Spleen (tissue), 11 donors: ENCODE measurements around the gene ZNF777. TPM values are rescaled to one million over a fixed set of nuclear protein-coding genes. Genes with fewer than 3 reads are reported as not detected.

Experiments used
- DNase-seq: peaks from one replicate; pipeline ENCODE4 v3.0.0-alpha.2; 2020
- H3K27ac ChIP-seq, 8 donors: fragments of 200-600 bp; sonication (generic) in 7 of 8; 1 replicate in 4 of 8; 2 replicates in 4 of 8; pipeline versions ENCODE4 v1.5.0 to v1.8.0; 2016 to 2021; ENCODE audit warnings: inconsistent platforms in 4 of 8, mild to moderate bottlenecking in 4 of 8, moderate library complexity in 1 of 8
- H3K27me3 ChIP-seq, 7 donors: fragments of 200-600 bp; sonication (generic) in 6 of 7; replicated peaks in 1 of 7; 1 replicate in 4 of 7; 2 replicates in 3 of 7; pipeline versions ENCODE4 v1.5.0 to v1.8.0; 2016 to 2021; ENCODE audit warnings: inconsistent platforms in 3 of 7, mild to moderate bottlenecking in 1 of 7
- H3K36me3 ChIP-seq, 6 donors: fragments of 200-600 bp; sonication (generic) in 5 of 6; 1 replicate in 4 of 6; 2 replicates in 2 of 6; pipeline versions ENCODE4 v1.5.0 to v1.8.0; 2016 to 2021; ENCODE audit warnings: inconsistent platforms in 2 of 6
- H3K4me1 ChIP-seq, 6 donors: fragments of 200-600 bp; sonication (generic) in 5 of 6; 1 replicate in 3 of 6; 2 replicates in 3 of 6; pipeline versions ENCODE4 v1.5.0 to v1.8.0; 2016 to 2021; ENCODE audit warnings: inconsistent platforms in 3 of 6
- H3K4me3 ChIP-seq, 8 donors: fragments of 200-600 bp; sonication (generic) in 7 of 8; 1 replicate in 4 of 8; 2 replicates in 4 of 8; pipeline versions ENCODE4 v1.5.0 to v1.8.0; 2016 to 2021; ENCODE audit warnings: inconsistent platforms in 4 of 8, mild to moderate bottlenecking in 4 of 8, moderate library complexity in 2 of 8
- H3K9me3 ChIP-seq, 8 donors: fragments of 200-600 bp; sonication (generic) in 7 of 8; 1 replicate in 4 of 8; 2 replicates in 4 of 8; pipeline versions ENCODE4 v1.5.0 to v1.8.0; 2016 to 2021; ENCODE audit warnings: inconsistent platforms in 4 of 8
- CTCF ChIP-seq, 11 experiments: fragments of 200-600 bp in 7 of 11; fragments of 450-650 bp in 4 of 11; sonication (generic) in 4 of 11; IDR thresholded peaks in 8 of 11; conservative IDR thresholded peaks in 3 of 11; 1 replicate in 7 of 11; 2 replicates in 4 of 11; pipeline versions ENCODE4 v1.4.0 to v1.8.0; 2016 to 2021; ENCODE audit warnings: antibody characterized with exemption in 11 of 11, inconsistent platforms in 4 of 11, mild to moderate bottlenecking in 1 of 11
- POLR2A ChIP-seq, 3 donors: fragments of 450-650 bp; IDR thresholded peaks; one replicate each; pipeline ENCODE4 v1.5.1; 2017; ENCODE audit warnings: antibody characterized with exemption in 3 of 3, mild to moderate bottlenecking in 1 of 3
- POLR2AphosphoS5 ChIP-seq, 3 donors: sonication (generic); formaldehyde crosslinking; IDR thresholded peaks; one replicate each; pipeline ENCODE4 v1.5.1; 2017; ENCODE audit warnings: antibody characterized with exemption in 3 of 3
- WGBS, 5 donors: extraction: QIAGEN DNeasy Blood & Tissue Kit in 3 of 5; methylation state at CpG; one replicate each; pipeline versions ENCODE4 v1.1.5 to v1.1.7; 2013 to 2018; 5-methylcytosine and 5-hydroxymethylcytosine counted together
- intact Hi-C: fragments of 100-400 bp; cut with DNase I; formaldehyde crosslinking; loops from one replicate; pipeline ENCODE4 v1.15.0; 2023; ENCODE audit warnings: low total_unique reads
- polyA plus RNA-seq, 3 donors: library from polyadenylated mRNA; stranded (reverse); fragments of 200-250 nt; gene quantifications; one replicate each; pipeline ENCODE4 v1.2.1, GENCODE V29; 2013
- total RNA-seq, 7 donors: library from RNA; depleted of rRNA in 3 of 7; stranded (reverse); fragments of >200 nt in 3 of 7; fragmentation: NEBNext Ultra II Directional in 4 of 7; extraction: Animal tissue kit (Norgen Biotek cat#: 25700) in 4 of 7; gene quantifications; one replicate each; pipeline versions ENCODE4 v1.1.0 to v1.2.1, GENCODE V29; 2016 to 2021
- donor health status: healthy with polysubstance abuse.
- donor health status: DM: no; HTN: no; CAD: no; lungs with moderate emphysema.
- donor health status: DM: no; HTN: no; CAD: no.
- donor health status: Bipolar disorder and iron deficiency.
- donor health status: healthy.
- donor health status: DM: no; HTN: no; CAD: no.
- donor health status: DM: yes; HTN: yes; CAD: no.

The ZNF777 gene
- total and polyA plus RNA-seq, 10 donors: 3.4 to 12.6 (median 10.1) TPM

- 2 to 11% (median 3%) methylated on average over 4 to 35 of the region's 35 CpGs for WGBS, 5 donors
- H3K27ac ChIP-seq: peak overlapping the region; percentile 64 to 90 (median 84)
- H3K4me1 ChIP-seq: peaks cover 5 to 23% (median 18%) of the 10 kb centered on the region in 6 donors
- peaks cover 0 to 6% (median 0%) of the 10 kb centered on the region in 7 donors for H3K27me3 ChIP-seq
- H3K9me3 ChIP-seq: no peaks in the 10 kb centered on the region
- peak; percentile 92 for DNase-seq
- no peaks in the 10 kb centered on the region for H3K36me3 ChIP-seq
- H3K4me3 ChIP-seq: peak overlapping the region; percentile 17 to 73 (median 55)
- intact Hi-C loops: loop anchor here (10.0 kb wide), 1 partner anchor 202 kb away; no protein-coding TSS in a partner anchor
- TF ChIP-seq POLR2AphosphoS5 (IDR thresholded peaks at IDR 0.05): peak; percentile 14 to 75 (median 67)
- TF ChIP-seq CTCF (IDR thresholded peaks at IDR 0.05 in 8 of 11, conservative IDR thresholded peaks at IDR 0.05 in 3 of 11): no peak
Measured at GRCh38 chr7:149422914-149423301, 38.0 kb downstream of the ZNF777 start.

- intact Hi-C loops: loop anchor here (10.0 kb wide), 1 partner anchor 202 kb away; no protein-coding TSS in a partner anchor
- TF ChIP-seq POLR2A (IDR thresholded peaks at IDR 0.05) (no peak), CTCF (IDR thresholded peaks at IDR 0.05 in 8 of 11, conservative IDR thresholded peaks at IDR 0.05 in 3 of 11) (peak in 10 of 11 experiments; percentile 40 to 87 (median 68)), POLR2AphosphoS5 (IDR thresholded peaks at IDR 0.05) (peak; percentile 18 to 59 (median 36))
- DNase-seq: peak; percentile 96
- H3K4me3 ChIP-seq: peak overlapping the region; percentile 17 to 73 (median 55)
- H3K4me1 ChIP-seq: peaks cover 5 to 23% (median 18%) of the 10 kb centered on the region in 6 donors
- peak overlapping the region; percentile 64 to 90 (median 84) for H3K27ac ChIP-seq
- no peaks in the 10 kb centered on the region for H3K36me3 ChIP-seq
- 0 to 2% (median 1%) methylated on average over 39 to 68 of the region's 68 CpGs for WGBS, 5 donors
- H3K27me3 ChIP-seq: peaks cover 0 to 6% (median 0%) of the 10 kb centered on the region in 7 donors
- H3K9me3 ChIP-seq: no peaks in the 10 kb centered on the region
Measured at GRCh38 chr7:149422162-149422913, 38.5 kb downstream of the ZNF777 start.

GRCh38 chr7:149420006-149420405 is 40.9 kb downstream of the ZNF777 start:
- intact Hi-C loops: loop anchor here (10.0 kb wide), 1 partner anchor 205 kb away; no protein-coding TSS in a partner anchor
- Histone ChIP-seq H3K36me3 (no peaks in the 10 kb centered on the region), H3K4me3 (no peak overlapping the region), H3K27ac (no peak overlapping the region), H3K4me1 (peaks cover 5 to 23% (median 18%) of the 10 kb centered on the region in 6 donors), H3K27me3 (peaks cover 0 to 14% (median 0%) of the 10 kb centered on the region in 7 donors), H3K9me3 (no peaks in the 10 kb centered on the region)
- 85 to 97% (median 92%) methylated on average over 3 of the region's 3 CpGs for WGBS, 5 donors
- TF ChIP-seq POLR2AphosphoS5 (IDR thresholded peaks at IDR 0.05): no peak
- TF ChIP-seq CTCF (IDR thresholded peaks at IDR 0.05 in 8 of 11, conservative IDR thresholded peaks at IDR 0.05 in 3 of 11): no peak
- TF ChIP-seq POLR2A (IDR thresholded peaks at IDR 0.05): no peak
- no peak for DNase-seq
